ENCODE measurements around the gene INPP5F. TPM values are rescaled to one million over a fixed set of nuclear protein-coding genes. Genes with fewer than 3 reads are reported as not detected.

Gene INPP5F
- total RNA-seq, 1 donor from 2014 or later = 36.8 TPM

GRCh38 chr10:119778776-119779445 is 53.1 kb downstream of the INPP5F start:
- no peaks in the 10 kb centered on the region for H3K9me3 Mint-ChIP-seq (ENCODE audit: unreplicated experiment)
- no peak overlapping the region for H3K27ac Mint-ChIP-seq (ENCODE audit: unreplicated experiment)
- no peak overlapping the region for H3K4me3 Mint-ChIP-seq (ENCODE audit: unreplicated experiment)
- peaks cover 4% of the 10 kb centered on the region for H3K4me1 Mint-ChIP-seq (ENCODE audit: unreplicated experiment)
- no peak for TF ChIP-seq CTCF (IDR thresholded peaks at IDR 0.05)
- H3K36me3 Mint-ChIP-seq (ENCODE audit: unreplicated experiment) = no peaks in the 10 kb centered on the region
- DNase-seq (ENCODE audit: extremely low spot score, unreplicated experiment) = no peak
- no peaks in the 10 kb centered on the region for H3K27me3 Mint-ChIP-seq (ENCODE audit: unreplicated experiment)

- Mint-ChIP-seq H3K9me3 (ENCODE audit: unreplicated experiment) (no peaks in the 10 kb centered on the region), H3K4me1 (ENCODE audit: unreplicated experiment) (peaks cover 10% of the 10 kb centered on the region), H3K36me3 (ENCODE audit: unreplicated experiment) (no peaks in the 10 kb centered on the region), H3K27ac (ENCODE audit: unreplicated experiment) (no peak overlapping the region), H3K4me3 (ENCODE audit: unreplicated experiment) (no peak overlapping the region), H3K27me3 (ENCODE audit: unreplicated experiment) (no peaks in the 10 kb centered on the region)
- TF ChIP-seq CTCF (IDR thresholded peaks at IDR 0.05) = no peak
- DNase-seq (ENCODE audit: extremely low spot score, unreplicated experiment) = no peak
Measured at GRCh38 chr10:119780879-119781480, 55.1 kb downstream of the INPP5F start.

- no peaks in the 10 kb centered on the region for H3K27me3 Mint-ChIP-seq (ENCODE audit: unreplicated experiment)
- H3K27ac Mint-ChIP-seq (ENCODE audit: unreplicated experiment) = no peak overlapping the region
- TF ChIP-seq CTCF (IDR thresholded peaks at IDR 0.05) = no peak
- H3K9me3 Mint-ChIP-seq (ENCODE audit: unreplicated experiment) = no peaks in the 10 kb centered on the region
- H3K36me3 Mint-ChIP-seq (ENCODE audit: unreplicated experiment) = no peaks in the 10 kb centered on the region
- H3K4me1 Mint-ChIP-seq (ENCODE audit: unreplicated experiment) = peaks cover 15% of the 10 kb centered on the region
- no peak overlapping the region for H3K4me3 Mint-ChIP-seq (ENCODE audit: unreplicated experiment)
- no peak for DNase-seq (ENCODE audit: extremely low spot score, unreplicated experiment)
Measured at GRCh38 chr10:119781498-119781897, 55.6 kb downstream of the INPP5F start.

- DNase-seq (ENCODE audit: extremely low spot score, unreplicated experiment) = no peak
- no peaks in the 10 kb centered on the region for H3K27me3 Mint-ChIP-seq (ENCODE audit: unreplicated experiment)
Measured at GRCh38 chr10:119782981-119783664, 57.3 kb downstream of the INPP5F start.

More at GRCh38 chr10:119782981-119783664, 57.3 kb downstream of the INPP5F start:
- no peak for TF ChIP-seq CTCF (IDR thresholded peaks at IDR 0.05)
- peaks cover 15% of the 10 kb centered on the region for H3K4me1 Mint-ChIP-seq (ENCODE audit: unreplicated experiment)
- no peak overlapping the region for H3K4me3 Mint-ChIP-seq (ENCODE audit: unreplicated experiment)
- no peak overlapping the region for H3K27ac Mint-ChIP-seq (ENCODE audit: unreplicated experiment)
- H3K9me3 Mint-ChIP-seq (ENCODE audit: unreplicated experiment) = no peaks in the 10 kb centered on the region
- H3K36me3 Mint-ChIP-seq (ENCODE audit: unreplicated experiment) = no peaks in the 10 kb centered on the region
